ENCODE measurements around the gene KLF15. TPM values are rescaled to one million over a fixed set of nuclear protein-coding genes. Genes with fewer than 3 reads are reported as not detected.

KLF15 gene
- total and polyA plus RNA-seq, 2 of the 8 experiments (the other 6 are each of a cell fraction or from before 2014, with no cell fraction given), result 15.7 to 19.5 TPM

- Histone ChIP-seq H3K4me3 (ENCODE audit: extremely low read depth in 1 of 4, insufficient read depth in 2 of 4, low read depth in 3 of 4, low read length in 4 of 4) (no peak overlapping the region), H2BK12ac (ENCODE audit: low read depth, low read length) (no peak overlapping the region; the same call in 1 of the 2 replicates), H4K5ac (ENCODE audit: insufficient read length, low read depth, low read length) (no peak overlapping the region), H2AK5ac (ENCODE audit: low read depth, low read length) (no peak overlapping the region), H2AFZ (ENCODE audit: low read length) (no peak overlapping the region), H2BK20ac (ENCODE audit: low read length) (no peak overlapping the region), H4K8ac (ENCODE audit: extremely low read depth, insufficient read depth, low read length) (no peak overlapping the region), H3K79me1 (ENCODE audit: low read depth, low read length) (no peaks in the 10 kb centered on the region), H3K9ac (replicated peaks in 1 of 4; ENCODE audit: extremely low read depth in 1 of 4, low read depth in 3 of 4, low read length in 3 of 4) (no peak overlapping the region), H2BK120ac (replicated peaks; ENCODE audit: low read depth, low read length) (no peak overlapping the region), H3K56ac (replicated peaks; ENCODE audit: insufficient read length, low read depth, low read length) (no peak overlapping the region), H3K4me2 (ENCODE audit: insufficient read depth in 1 of 2, low read depth in 2 of 2, low read length in 2 of 2) (no peak overlapping the region), H3K4ac (replicated peaks; ENCODE audit: insufficient read length, low read depth, low read length) (no peak overlapping the region), H3K36me3 (ENCODE audit: control insufficient read depth in 2 of 4, insufficient read depth in 4 of 4, low read length in 3 of 4) (no peaks in the 10 kb centered on the region), H3K4me1 (replicated peaks in 1 of 4; ENCODE audit: control insufficient read depth in 3 of 4, insufficient read depth in 4 of 4, low read length in 3 of 4) (peaks cover 0 to 12% (median 4%) of the 10 kb centered on the region in 4 experiments; a peak in 4 of 7 replicates), H3K27ac (ENCODE audit: low read depth, low read length) (no peak overlapping the region), H2BK5ac (ENCODE audit: low read depth, low read length) (no peak overlapping the region), H3K23ac (ENCODE audit: insufficient read length) (no peak overlapping the region), H4K20me1 (replicated peaks in 1 of 2; ENCODE audit: control insufficient read depth in 1 of 2, insufficient read depth in 2 of 2, low read length in 2 of 2) (no peaks in the 10 kb centered on the region), H3K14ac (ENCODE audit: insufficient read length) (no peak overlapping the region), H3K18ac (ENCODE audit: extremely low read depth, low read length) (no peak overlapping the region), H3K79me2 (ENCODE audit: control insufficient read depth in 1 of 2, insufficient read depth in 2 of 2, low read length in 2 of 2) (no peaks in the 10 kb centered on the region), H3K9me3 (ENCODE audit: insufficient read depth in 2 of 2, low read depth in 1 of 2, low read length in 1 of 2) (no peaks in the 10 kb centered on the region), H3K23me2 (ENCODE audit: low read depth, low read length) (peaks cover 6% of the 10 kb centered on the region; the same call in 1 of the 2 replicates), H3K27me3 (replicated peaks in 1 of 4; ENCODE audit: control insufficient read depth in 3 of 4, extremely low read depth in 1 of 4, insufficient read depth in 3 of 4, low read length in 3 of 4) (peaks cover 9 to 38% (median 31%) of the 10 kb centered on the region in 4 experiments), H2BK15ac (ENCODE audit: low read length) (0 out of 2 replicates have a peak overlapping the region, but pooled peaks have one; percentile 53), H4K91ac (replicated peaks; ENCODE audit: insufficient read length, low read length) (no peak overlapping the region)
- no peak for TF ChIP-seq YY1 (IDR thresholded peaks at IDR 0.05; ENCODE audit: low read depth, low read length)
- ChIA-PET POLR2A (ENCODE audit: partially characterized antibody) (interaction anchor here (2.3 kb wide), 1 partner anchor 11 kb away, joined by 7 read pairs; no protein-coding TSS in a partner anchor), CTCF (ENCODE audit: partially characterized antibody) (interaction anchor here (0.9 to 1.8 kb wide), 7 partner anchors 14 to 260 kb away, joined by 3 to 6 read pairs (median 4); no protein-coding TSS in a partner anchor)
- FAIRE-seq, result peak; percentile 42
- DNase-seq (ENCODE audit: low read depth in 1 of 2, low spot score in 2 of 2), result no peak
- WGBS, 2 experiments (ENCODE audit: extremely low coverage in 1 of 2, insufficient coverage in 1 of 2, insufficient read length in 1 of 2, insufficient replicate concordance in 2 of 2, low coverage in 1 of 2, low lambda C conversion rate in 2 of 2, missing lambda C conversion rate in 1 of 2), result 89% methylated on average over 4 of the region's 4 CpGs; no CpG with 5 or more reads in 1 of the 2 experiments
Observed at GRCh38 chr3:126393563-126393962, 36.4 kb upstream of the KLF15 start.

Data from H1 (cell line).